Body of pancreas (tissue), 4 donors: Measurements from ENCODE around the gene ZNF181. TPM values are rescaled to one million over a fixed set of nuclear protein-coding genes. Genes with fewer than 3 reads are reported as not detected.

Experiments
- ATAC-seq: fragments of 150-250 bp; one replicate; pipeline ENCODE4 v1.9.1; 2016
- DNase-seq, 4 donors: peaks; one replicate each; pipeline ENCODE4 v3.0.0-alpha.2; 2019
- H3K27ac ChIP-seq, 4 donors: fragments of 200-600 bp; sonication (generic); 1 replicate in 3 of 4; 2 replicates in 1 of 4; pipeline versions ENCODE4 v1.5.1 to v1.6.1; 2016 to 2019; ENCODE audit warnings: mild to moderate bottlenecking in 1 of 4, mixed read lengths in 1 of 4, moderate library complexity in 1 of 4
- H3K27me3 ChIP-seq, 2 donors: fragments of 200-600 bp; sonication (generic); one replicate each; pipeline ENCODE4 v1.6.0; 2016; ENCODE audit warnings: mild to moderate bottlenecking in 1 of 2
- H3K36me3 ChIP-seq, 2 donors: fragments of 200-600 bp; sonication (generic); replicated peaks in 1 of 2; 2 replicates each; pipeline ENCODE4 v1.5.1; 2016; ENCODE audit warnings: low read depth in 2 of 2; ENCODE audit not compliant: insufficient read depth in 1 of 2
- H3K4me1 ChIP-seq: fragments of 200-600 bp; sonication (generic); one replicate; pipeline ENCODE4 v1.6.0; 2016
- H3K4me3 ChIP-seq, 2 donors: fragments of 200-600 bp; sonication (generic); 1 replicate in 1 of 2; 2 replicates in 1 of 2; pipeline ENCODE4 v1.5.1; 2016 to 2019
- H3K9me3 ChIP-seq, 3 donors: fragments of 200-600 bp; sonication (generic); 1 replicate in 2 of 3; 2 replicates in 1 of 3; pipeline ENCODE4 v1.5.1; 2016
- CTCF ChIP-seq, 7 experiments: fragments of 450-650 bp in 4 of 7; fragments of 200-600 bp in 3 of 7; sonication (generic) in 3 of 7; IDR thresholded peaks; one replicate each; pipeline ENCODE4 v1.5.1; 2016 to 2019; ENCODE audit warnings: antibody characterized with exemption in 7 of 7
- POLR2A ChIP-seq, 3 donors: fragments of 450-650 bp; IDR thresholded peaks; one replicate each; pipeline ENCODE4 v1.6.1; 2016; ENCODE audit warnings: antibody characterized with exemption in 3 of 3, mild to moderate bottlenecking in 2 of 3
- WGBS, 2 donors: methylation state at CpG; one replicate each; pipeline ENCODE4 v1.1.5; 2017; 5-methylcytosine and 5-hydroxymethylcytosine counted together
- intact Hi-C: fragments of 100-400 bp; cut with DNase I; formaldehyde crosslinking; loops from one replicate; pipeline ENCODE4 v1.15.1; 2023
- total RNA-seq, 2 donors: library from RNA; depleted of rRNA; stranded (reverse); fragments of >200 nt; gene quantifications; one replicate each; pipeline ENCODE4 v1.1.0, GENCODE V29; 2016

The ZNF181 gene
- total RNA-seq, 2 donors from 2014 or later, result 11.9 to 38.6 TPM

GRCh38 chr19:34712395-34713261, 21.4 kb upstream of the ZNF181 start:
- Histone ChIP-seq H3K9me3 (no peaks in the 10 kb centered on the region), H3K4me3 (no peak overlapping the region), H3K27me3 (no peaks in the 10 kb centered on the region), H3K36me3 (no peaks in the 10 kb centered on the region), H3K4me1 (peaks cover 4% of the 10 kb centered on the region), H3K27ac (no peak overlapping the region)
- intact Hi-C loops, result loop anchor here (5.0 kb wide), 1 partner anchor 75 kb away; no protein-coding TSS in a partner anchor
- ATAC-seq, result peak; percentile 74
- WGBS, 2 donors, result 34 to 35% methylated on average over 11 of the region's 11 CpGs
- peak; percentile 67 to 78 (median 68) for DNase-seq
- TF ChIP-seq POLR2A (IDR thresholded peaks at IDR 0.05), result no peak
- peak; percentile 57 to 93 (median 78) for TF ChIP-seq CTCF (IDR thresholded peaks at IDR 0.05)

- Histone ChIP-seq H3K27me3 (no peaks in the 10 kb centered on the region), H3K9me3 (no peaks in the 10 kb centered on the region), H3K4me3 (no peak overlapping the region), H3K36me3 (no peaks in the 10 kb centered on the region), H3K4me1 (no peaks in the 10 kb centered on the region), H3K27ac (no peak overlapping the region)
- intact Hi-C loops, result loop anchor here (5.0 kb wide), 1 partner anchor 76 kb away; no protein-coding TSS in a partner anchor
- DNase-seq, result no peak
- no peak for TF ChIP-seq POLR2A (IDR thresholded peaks at IDR 0.05)
- no peak for TF ChIP-seq CTCF (IDR thresholded peaks at IDR 0.05)
- no peak for ATAC-seq
- 74 to 79% methylated on average over 2 of the region's 2 CpGs for WGBS, 2 donors
These were observed 20.8 kb upstream of the ZNF181 start for GRCh38 chr19:34713262-34713637.

- Histone ChIP-seq H3K4me3 (no peak overlapping the region), H3K36me3 (no peaks in the 10 kb centered on the region), H3K4me1 (no peaks in the 10 kb centered on the region), H3K27me3 (no peaks in the 10 kb centered on the region), H3K27ac (no peak overlapping the region), H3K9me3 (no peaks in the 10 kb centered on the region)
- ATAC-seq (no peak), DNase-seq (no peak)
- TF ChIP-seq CTCF (IDR thresholded peaks at IDR 0.05) (no peak), POLR2A (IDR thresholded peaks at IDR 0.05) (no peak)
- intact Hi-C loops, result loop anchor here (5.0 kb wide), 1 partner anchor 213 kb away; no protein-coding TSS in a partner anchor
These were observed 18.7 kb upstream of the ZNF181 start for GRCh38 chr19:34715357-34715756.

- Histone ChIP-seq H3K27me3 (no peaks in the 10 kb centered on the region), H3K4me3 (no peak overlapping the region), H3K9me3 (no peaks in the 10 kb centered on the region), H3K36me3 (no peaks in the 10 kb centered on the region), H3K4me1 (no peaks in the 10 kb centered on the region), H3K27ac (no peak overlapping the region)
- intact Hi-C loops, result no loop called here
- no peak for DNase-seq
- whole genome bisulfite sequencing, 2 donors, result 69 to 70% methylated on average over 9 to 11 of the region's 11 CpGs
- ATAC-seq, result no peak
- no peak for TF ChIP-seq POLR2A (IDR thresholded peaks at IDR 0.05)
- no peak for TF ChIP-seq CTCF (IDR thresholded peaks at IDR 0.05)
These were observed 11.7 kb upstream of the ZNF181 start for GRCh38 chr19:34722353-34722752.

- no peak for DNase-seq
- Histone ChIP-seq H3K27me3 (no peaks in the 10 kb centered on the region), H3K4me1 (no peaks in the 10 kb centered on the region), H3K4me3 (no peak overlapping the region), H3K27ac (no peak overlapping the region), H3K9me3 (no peaks in the 10 kb centered on the region), H3K36me3 (no peaks in the 10 kb centered on the region)
- no peak for ATAC-seq
- no peak for TF ChIP-seq POLR2A (IDR thresholded peaks at IDR 0.05)
- 31 to 49% methylated on average over 6 of the region's 6 CpGs for WGBS, 2 donors
- intact Hi-C loops, result no loop called here
These were observed 8.6 kb upstream of the ZNF181 start for GRCh38 chr19:34725400-34725799.
